Ammon's horn (tissue), 1 donor: ENCODE results near the gene SALL3.

Source experiments
- DNase-seq: peaks from one replicate; pipeline ENCODE4 v3.0.0-alpha.2; 2016; ENCODE audit warnings: low spot score

SALL3 gene

GRCh38 chr18:78965917-78966792 is 13.5 kb upstream of the SALL3 start:
- DNase-seq: no peak

GRCh38 chr18:78966793-78967106 is 12.9 kb upstream of the SALL3 start:
- DNase-seq: no peak

GRCh38 chr18:78967692-78968091 is 11.9 kb upstream of the SALL3 start:
- DNase-seq: no peak

GRCh38 chr18:78969574-78970315 is 9.9 kb upstream of the SALL3 start:
- DNase-seq: no peak

- DNase-seq: no peak
Observed at GRCh38 chr18:78970774-78971333, 8.8 kb upstream of the SALL3 start.

- DNase-seq: no peak
Observed at GRCh38 chr18:78971511-78972245, 7.9 kb upstream of the SALL3 start.

- DNase-seq: no peak
Observed at GRCh38 chr18:78972385-78972918, 7.2 kb upstream of the SALL3 start.

- DNase-seq: no peak
Observed at GRCh38 chr18:78972930-78973331, 6.7 kb upstream of the SALL3 start.

- DNase-seq: no peak
Observed at GRCh38 chr18:78973357-78974083, 6.1 kb upstream of the SALL3 start.

GRCh38 chr18:78974115-78974761 is 5.4 kb upstream of the SALL3 start:
- no peak for DNase-seq

GRCh38 chr18:78975292-78975691 is 4.3 kb upstream of the SALL3 start:
- DNase-seq: no peak

- no peak for DNase-seq
Observed at GRCh38 chr18:78975699-78976335, 3.8 kb upstream of the SALL3 start.

- DNase-seq: no peak
Observed at GRCh38 chr18:78976765-78977636, 2.6 kb upstream of the SALL3 start.

- DNase-seq: no peak
Observed at GRCh38 chr18:78977637-78978348, 1.8 kb upstream of the SALL3 start.

GRCh38 chr18:78978349-78979055 is 1.1 kb upstream of the SALL3 start:
- no peak for DNase-seq

- no peak for DNase-seq
Observed at GRCh38 chr18:78979056-78979729, 425 bp upstream of the SALL3 start.

- DNase-seq: no peak
Observed at GRCh38 chr18:78980279-78980771, 707 bp downstream of the SALL3 start.
